B cell (primary cell): ENCODE measurements around the gene CABLES1. TPM values are rescaled to one million over a fixed set of nuclear protein-coding genes. Genes with fewer than 3 reads are reported as not detected.

Experiments
- ATAC-seq: fragments of 200-7000 bp; cut with Tn5 transposase; one replicate; pipeline ENCODE4 v1.10.0; 2021; ENCODE audit warnings: low read depth, mild to moderate bottlenecking, moderate number of reproducible peaks, moderate library complexity
- CTCF ChIA-PET: fragments of 350-600 bp; sonication (Branson Sonifier 250); formaldehyde crosslinking; loops from one replicate; lab custom pipeline; 2021; ENCODE audit warnings: antibody characterized with exemption, inconsistent platforms; lab: Charles Lee
- POLR2A ChIA-PET: fragments of 350-600 bp; sonication (Branson Sonifier 250); formaldehyde crosslinking; loops from one replicate; lab custom pipeline; 2021; ENCODE audit warnings: antibody characterized with exemption; lab: Charles Lee
- DNase-seq: peaks from one replicate; pipeline ENCODE4 v3.0.0; 2013
- H2AFZ ChIP-seq: 2 replicates; pipeline ENCODE4 v1.6.1; 2012; ENCODE audit warnings: mild to moderate bottlenecking, low read depth, low read length; ENCODE audit not compliant: insufficient read depth, poor library complexity, severe bottlenecking
- H3K27ac ChIP-seq, 2 donors: 1 replicate in 1 of 2; 2 replicates in 1 of 2; pipeline ENCODE4 v1.5.1; 2012 to 2013; ENCODE audit warnings: low read length in 2 of 2, mild to moderate bottlenecking in 2 of 2, moderate library complexity in 1 of 2
- H3K27me3 ChIP-seq, 4 experiments: fragments of 200-600 bp in 1 of 4; sonication (generic) in 1 of 4; replicated peaks in 1 of 4; 1 replicate in 2 of 4; 2 replicates in 2 of 4; pipeline versions ENCODE4 v1.6.1 to v1.7.0; 2013 to 2016; ENCODE audit warnings: low read length in 3 of 4, mild to moderate bottlenecking in 2 of 4, mixed read lengths in 1 of 4, moderate library complexity in 1 of 4; ENCODE audit not compliant: insufficient read depth in 4 of 4, control insufficient read depth in 3 of 4; ENCODE audit errors: control extremely low read depth in 1 of 4
- H3K36me3 ChIP-seq, 2 experiments: replicated peaks in 1 of 2; 1 replicate in 1 of 2; 2 replicates in 1 of 2; pipeline versions ENCODE4 v1.6.1 to v1.7.1; 2013; ENCODE audit warnings: low read length in 1 of 2; ENCODE audit not compliant: insufficient read depth in 2 of 2, control insufficient read depth in 1 of 2; ENCODE audit errors: control extremely low read depth in 1 of 2, extremely low read depth in 1 of 2
- H3K4me1 ChIP-seq, 2 donors: fragments of 200-600 bp in 1 of 2; sonication (generic) in 1 of 2; 1 replicate in 1 of 2; 2 replicates in 1 of 2; pipeline versions ENCODE4 v1.5.1 to v1.6.1; 2013 to 2017; ENCODE audit warnings: low read length in 2 of 2; ENCODE audit not compliant: control insufficient read depth in 2 of 2, insufficient read depth in 2 of 2
- H3K4me2 ChIP-seq: replicated peaks from 2 replicates; pipeline ENCODE3; 2012; ENCODE audit warnings: mild to moderate bottlenecking, low read depth, low read length; ENCODE audit not compliant: poor library complexity, severe bottlenecking
- H3K4me3 ChIP-seq, 5 experiments: fragments of 200-600 bp in 1 of 5; sonication (generic) in 1 of 5; 1 replicate in 3 of 5; 2 replicates in 2 of 5; pipeline versions ENCODE4 v1.5.1 to v1.7.0; 2011 to 2016; ENCODE audit warnings: low read length in 4 of 5, mild to moderate bottlenecking in 4 of 5, low read depth in 2 of 5, control low read depth in 1 of 5, moderate library complexity in 1 of 5; ENCODE audit not compliant: insufficient read depth in 1 of 5; ENCODE audit errors: control extremely low read depth in 1 of 5, extremely low read depth in 1 of 5
- H3K79me2 ChIP-seq: fragments of 200-600 bp; sonication (generic); one replicate; pipeline ENCODE4 v1.6.0; 2016; ENCODE audit warnings: low read length; ENCODE audit not compliant: control insufficient read depth, insufficient read depth
- H3K9ac ChIP-seq: fragments of 200-600 bp; sonication (generic); 2 replicates; pipeline ENCODE4 v1.6.1; 2017; ENCODE audit warnings: mild to moderate bottlenecking, low read length, moderate library complexity
- H3K9me3 ChIP-seq, 3 donors: one replicate each; pipeline versions ENCODE4 v1.6.1 to v1.7.1; 2013; ENCODE audit warnings: low read length in 2 of 3; ENCODE audit not compliant: control insufficient read depth in 2 of 3, insufficient read depth in 1 of 3; ENCODE audit errors: control extremely low read depth in 1 of 3
- H4K20me1 ChIP-seq: 2 replicates; pipeline ENCODE4 v1.6.0; 2012; ENCODE audit warnings: mild to moderate bottlenecking, low read length; ENCODE audit not compliant: insufficient read depth, control insufficient read depth, poor library complexity, severe bottlenecking
- H3K27ac Mint-ChIP-seq: one replicate; pipeline ENCODE4 v1.8.0; 2021; ENCODE audit warnings: mixed read lengths
- H3K27me3 Mint-ChIP-seq: one replicate; pipeline ENCODE4 v1.8.0; 2021; ENCODE audit warnings: mixed read lengths
- H3K4me1 Mint-ChIP-seq: one replicate; pipeline ENCODE4 v1.8.0; 2021; ENCODE audit warnings: mixed read lengths
- H3K4me3 Mint-ChIP-seq: one replicate; pipeline ENCODE4 v1.8.0; 2021; ENCODE audit warnings: mixed read lengths
- H3K9me3 Mint-ChIP-seq: one replicate; pipeline ENCODE4 v1.8.0; 2022; ENCODE audit warnings: mixed read lengths; ENCODE audit not compliant: insufficient read depth
- CTCF ChIP-seq: fragments of 200-600 bp; IDR thresholded peaks from one replicate; pipeline ENCODE4 v1.8.0; 2022; ENCODE audit warnings: antibody characterized with exemption, mild to moderate bottlenecking
- EZH2 ChIP-seq: IDR thresholded peaks from 2 replicates; pipeline ENCODE4 v1.6.1; 2012; ENCODE audit warnings: borderline replicate concordance, low read depth, mild to moderate bottlenecking, moderate library complexity, low read length; ENCODE audit not compliant: insufficient read depth, poor library complexity, severe bottlenecking
- WGBS: methylation state at CpG from one replicate; pipeline ENCODE4 v1.1.5; 2013; ENCODE audit warnings: missing lambda C conversion rate; ENCODE audit not compliant: insufficient coverage; 5-methylcytosine and 5-hydroxymethylcytosine counted together
- intact Hi-C: fragments of 100-400 bp; cut with micrococcal nuclease; formaldehyde crosslinking; loops from one replicate; pipeline ENCODE4 v1.10.0; 2022
- polyA plus RNA-seq: library from polyadenylated mRNA; depleted of rRNA; stranded (reverse); fragments of >200 nt; gene quantifications from 2 replicates; pipeline ENCODE4 v1.2.3, GENCODE V29; 2012
- total RNA-seq, 2 donors: library from RNA; stranded (reverse); fragments of 120-200 nt in 1 of 2; gene quantifications; 1 replicate in 1 of 2; 2 replicates in 1 of 2; pipeline versions ENCODE4 v1.2.3 to v1.2.4, GENCODE V29; 2013 to 2022

CABLES1 gene
- total and polyA plus RNA-seq, 2 donors (not counting 1 experiment from before 2014, with no cell fraction given), result 0.30 to 56.3 TPM

DNA sequence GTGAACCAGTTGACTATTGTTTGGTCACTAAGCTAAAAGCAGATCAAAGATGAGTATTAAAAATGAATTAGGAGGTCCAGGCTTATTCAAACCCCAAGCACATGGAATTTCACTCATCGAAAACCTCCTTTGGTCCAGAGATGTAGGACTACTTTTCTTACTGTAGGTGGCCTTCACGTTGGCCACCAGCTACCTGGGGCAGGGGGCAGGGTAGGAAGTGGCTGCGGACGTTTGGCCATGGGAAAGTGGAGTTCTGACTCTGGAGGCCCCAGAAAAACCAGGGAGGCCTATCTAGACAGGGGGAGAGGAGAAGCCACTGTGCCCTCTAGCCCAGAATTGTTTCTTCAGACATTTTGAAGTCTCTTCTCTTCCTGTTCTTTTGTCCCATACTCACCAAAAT is 31.8 kb upstream of the CABLES1 start:
- Mint-ChIP-seq H3K9me3 (no peaks in the 10 kb centered on the region), H3K4me1 (peaks cover 4% of the 10 kb centered on the region), H3K27me3 (peaks cover 18% of the 10 kb centered on the region), H3K27ac (no peak overlapping the region), H3K4me3 (no peak overlapping the region)
- ATAC-seq (no peak), DNase-seq (no peak)
- WGBS, result no CpG with 5 or more reads among the region's 4 CpGs
- CTCF ChIA-PET, result interaction anchor here (1.1 to 1.4 kb wide), 2 partner anchors 12 to 319 kb away, joined by 3 to 4 read pairs; no protein-coding TSS in a partner anchor
- Histone ChIP-seq H3K27me3 (no peaks in the 10 kb centered on the region), H3K79me2 (no peaks in the 10 kb centered on the region), H4K20me1 (no peaks in the 10 kb centered on the region), H3K27ac (no peak overlapping the region), H3K9ac (no peak overlapping the region), H2AFZ (no peak overlapping the region), H3K36me3 (no peaks in the 10 kb centered on the region), H3K9me3 (no peaks in the 10 kb centered on the region), H3K4me1 (no peaks in the 10 kb centered on the region), H3K4me3 (no peak overlapping the region), H3K4me2 (no peak overlapping the region)
- intact Hi-C loops, result no loop called here
- POLR2A ChIA-PET, result interaction anchor here (0.6 kb wide), 1 partner anchor 54 kb away, joined by 3 read pairs; no protein-coding TSS in a partner anchor
- TF ChIP-seq EZH2 (no peak), CTCF (no peak)

- Histone ChIP-seq H3K36me3 (no peaks in the 10 kb centered on the region), H3K9ac (no peak overlapping the region), H2AFZ (no peak overlapping the region), H3K4me3 (no peak overlapping the region), H3K4me1 (no peaks in the 10 kb centered on the region), H3K27me3 (no peaks in the 10 kb centered on the region), H3K9me3 (no peaks in the 10 kb centered on the region), H3K27ac (no peak overlapping the region), H3K4me2 (no peak overlapping the region), H3K79me2 (no peaks in the 10 kb centered on the region), H4K20me1 (no peaks in the 10 kb centered on the region)
- POLR2A ChIA-PET, result no interaction called here
- H3K27me3 Mint-ChIP-seq, result peaks cover 21% of the 10 kb centered on the region
- WGBS, result 86% methylated on average over 1 of the region's 3 CpGs
- H3K27ac Mint-ChIP-seq, result no peak overlapping the region
- no peak for TF ChIP-seq EZH2
- no peak for TF ChIP-seq CTCF
- no peak for ATAC-seq
- CTCF ChIA-PET, result no interaction called here
- intact Hi-C loops, result no loop called here
- H3K9me3 Mint-ChIP-seq, result no peaks in the 10 kb centered on the region
- no peak overlapping the region for H3K4me3 Mint-ChIP-seq
- H3K4me1 Mint-ChIP-seq, result peaks cover 4% of the 10 kb centered on the region
- DNase-seq, result no peak
Measured at GRCh38 chr18:23105030-23105429, 30.3 kb upstream of the CABLES1 start.
